ENCODE measurements around the gene RRP1. TPM values are rescaled to one million over a fixed set of nuclear protein-coding genes. Genes with fewer than 3 reads are reported as not detected.

The RRP1 gene
- total RNA-seq, 2 donors from 2014 or later, result 21.3 to 34.3 TPM

DNA sequence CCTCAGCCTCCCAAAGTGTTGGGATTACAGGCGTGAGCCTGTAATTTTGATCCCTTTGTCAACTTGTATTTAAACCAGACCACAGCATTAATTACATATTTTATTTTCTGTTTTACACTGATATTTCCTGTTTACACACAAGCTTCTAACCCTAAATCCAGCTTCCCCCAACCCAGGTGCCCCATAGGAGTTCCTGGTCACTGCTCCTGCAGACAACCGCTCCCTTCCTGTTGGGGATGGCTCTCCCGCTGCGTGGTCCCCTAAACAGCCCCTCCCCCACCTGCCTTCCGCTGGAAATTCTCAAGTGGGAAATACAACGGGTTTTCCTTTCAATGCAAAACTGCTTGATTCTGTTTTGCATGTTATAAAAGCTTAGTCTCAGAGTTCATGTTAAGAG is 17.0 kb upstream of the RRP1 start:
- H3K27ac ChIP-seq, result no peak overlapping the region
- H3K36me3 ChIP-seq, result peaks cover 13% of the 10 kb centered on the region
- H3K9me3 ChIP-seq, result no peaks in the 10 kb centered on the region
- peaks cover 12 to 28% of the 10 kb centered on the region in 2 donors for H3K4me1 ChIP-seq (ENCODE audit: control insufficient read depth in 1 of 2, low read depth in 2 of 2)
- TF ChIP-seq, protein P1, sequence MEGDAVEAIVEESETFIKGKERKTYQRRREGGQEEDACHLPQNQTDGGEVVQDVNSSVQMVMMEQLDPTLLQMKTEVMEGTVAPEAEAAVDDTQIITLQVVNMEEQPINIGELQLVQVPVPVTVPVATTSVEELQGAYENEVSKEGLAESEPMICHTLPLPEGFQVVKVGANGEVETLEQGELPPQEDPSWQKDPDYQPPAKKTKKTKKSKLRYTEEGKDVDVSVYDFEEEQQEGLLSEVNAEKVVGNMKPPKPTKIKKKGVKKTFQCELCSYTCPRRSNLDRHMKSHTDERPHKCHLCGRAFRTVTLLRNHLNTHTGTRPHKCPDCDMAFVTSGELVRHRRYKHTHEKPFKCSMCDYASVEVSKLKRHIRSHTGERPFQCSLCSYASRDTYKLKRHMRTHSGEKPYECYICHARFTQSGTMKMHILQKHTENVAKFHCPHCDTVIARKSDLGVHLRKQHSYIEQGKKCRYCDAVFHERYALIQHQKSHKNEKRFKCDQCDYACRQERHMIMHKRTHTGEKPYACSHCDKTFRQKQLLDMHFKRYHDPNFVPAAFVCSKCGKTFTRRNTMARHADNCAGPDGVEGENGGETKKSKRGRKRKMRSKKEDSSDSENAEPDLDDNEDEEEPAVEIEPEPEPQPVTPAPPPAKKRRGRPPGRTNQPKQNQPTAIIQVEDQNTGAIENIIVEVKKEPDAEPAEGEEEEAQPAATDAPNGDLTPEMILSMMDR (IDR thresholded peaks at IDR 0.05), result no peak
- DNase-seq (ENCODE audit: low spot score) (no peak), ATAC-seq (ENCODE audit: insufficient number of reproducible peaks, low FRiP score, low read depth) (no peak)
- no peaks in the 10 kb centered on the region for H3K27me3 ChIP-seq (replicated peaks; ENCODE audit: insufficient read depth)
- no peak overlapping the region for H3K4me3 ChIP-seq

DNA sequence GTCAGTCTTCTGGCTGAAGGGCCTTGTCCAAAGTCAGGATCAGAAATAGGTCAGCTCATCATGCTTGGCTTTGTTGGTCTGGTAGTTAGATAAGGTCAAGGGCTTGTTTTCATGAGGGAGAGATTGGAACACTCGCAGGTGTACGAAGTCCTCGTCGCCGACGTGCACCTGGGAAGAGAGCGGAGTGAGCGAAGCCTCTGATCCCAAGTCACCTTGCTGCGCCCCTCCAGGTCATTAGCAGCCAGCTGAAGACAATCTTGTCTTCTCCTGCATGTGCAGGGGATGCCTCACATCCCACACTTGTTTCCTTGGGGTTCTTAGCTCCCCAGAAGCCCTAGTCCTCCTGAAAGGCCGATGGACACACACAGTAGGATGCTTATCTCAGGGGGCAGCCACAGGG is 15.2 kb upstream of the RRP1 start:
- Histone ChIP-seq H3K9me3 (no peaks in the 10 kb centered on the region), H3K4me3 (no peak overlapping the region), H3K36me3 (peaks cover 13% of the 10 kb centered on the region), H3K27ac (no peak overlapping the region), H3K4me1 (ENCODE audit: control insufficient read depth in 1 of 2, low read depth in 2 of 2) (peaks cover 9 to 16% of the 10 kb centered on the region in 2 donors), H3K27me3 (replicated peaks; ENCODE audit: insufficient read depth) (no peaks in the 10 kb centered on the region)
- TF ChIP-seq, protein P1 (IDR thresholded peaks at IDR 0.05), result no peak
- ATAC-seq (ENCODE audit: insufficient number of reproducible peaks, low FRiP score, low read depth) (no peak), DNase-seq (ENCODE audit: low spot score) (no peak)

DNA sequence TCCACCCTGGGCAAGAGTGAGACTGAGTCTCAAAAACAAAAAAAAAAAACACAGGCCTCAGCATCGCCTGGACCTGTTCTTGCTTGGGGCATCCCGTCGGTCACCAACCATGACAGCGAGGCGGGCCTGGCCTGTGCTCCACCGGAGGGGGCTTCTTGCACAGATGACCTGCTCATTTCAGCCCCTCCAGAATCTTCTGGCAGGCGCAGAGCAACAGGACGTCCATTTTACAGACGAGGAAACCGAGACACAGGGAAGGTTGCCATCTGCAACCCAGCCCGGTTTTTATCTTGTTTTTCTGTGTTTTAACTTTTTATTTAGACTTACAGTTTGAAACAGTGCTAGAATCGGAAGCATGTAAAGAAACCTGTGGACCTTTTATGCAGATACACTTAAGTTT is 14.2 kb upstream of the RRP1 start:
- no peak for DNase-seq (ENCODE audit: low spot score)
- peaks cover 13% of the 10 kb centered on the region for H3K36me3 ChIP-seq
- ATAC-seq (ENCODE audit: insufficient number of reproducible peaks, low FRiP score, low read depth), result no peak
- H3K9me3 ChIP-seq, result no peaks in the 10 kb centered on the region
- peak overlapping the region; percentile 98 for H3K4me3 ChIP-seq
- H3K4me1 ChIP-seq (ENCODE audit: control insufficient read depth in 1 of 2, low read depth in 2 of 2), result peaks cover 9 to 16% of the 10 kb centered on the region in 2 donors
- peak overlapping the region in 1 of 2 donors; percentile 81 for H3K27ac ChIP-seq
- H3K27me3 ChIP-seq (replicated peaks; ENCODE audit: insufficient read depth), result no peaks in the 10 kb centered on the region
- TF ChIP-seq, protein P1 (IDR thresholded peaks at IDR 0.05), result no peak

DNA sequence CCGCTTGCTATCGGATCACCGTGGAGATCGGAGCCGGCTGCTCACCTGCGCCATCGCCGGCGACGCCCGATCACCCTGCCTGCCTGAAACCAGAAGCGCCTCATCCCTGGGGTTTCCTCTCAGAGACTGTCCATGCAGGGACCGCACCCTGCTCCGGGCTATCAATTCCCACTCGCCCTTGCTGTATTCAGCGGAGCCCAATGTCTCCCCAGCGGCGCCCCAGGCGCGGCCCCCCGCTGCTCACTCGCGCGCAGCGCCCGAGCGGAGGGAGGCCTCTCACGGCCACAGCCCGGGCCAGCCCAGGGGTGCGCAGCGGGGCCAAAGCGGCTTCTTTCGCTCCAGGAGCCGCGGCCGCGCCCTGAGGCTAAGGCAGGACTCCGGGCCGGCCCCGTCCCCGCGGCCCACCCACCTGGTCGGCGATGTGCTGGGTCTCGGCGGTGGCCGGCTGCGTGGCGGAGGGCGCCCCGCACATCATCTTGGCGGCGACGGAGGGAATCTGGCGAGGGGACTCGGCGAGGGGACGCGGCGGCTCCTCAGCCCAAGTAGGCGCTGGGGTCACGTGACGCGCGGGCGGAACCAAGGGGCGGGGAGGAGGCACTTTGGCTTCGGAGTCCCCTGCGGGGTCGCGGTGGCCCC is 13.5 kb upstream of the RRP1 start, which contains the start of gene CSTB:
CSTB (minus strand) TSS at position 514 of the 636 bp plus-strand sequence; CDS start at position 475, 39 bp downstream.
- peak within 1 kb of the TSS; percentile 98 for H3K4me3 ChIP-seq
- H3K4me1 ChIP-seq (ENCODE audit: control insufficient read depth in 1 of 2, low read depth in 2 of 2), result peaks cover 9 to 16% of the 10 kb centered on the region in 2 donors
- peak within 1 kb of the TSS; percentile 81 to 83 for H3K27ac ChIP-seq
- H3K9me3 ChIP-seq, result no peaks in the 10 kb centered on the region
- ATAC-seq (ENCODE audit: insufficient number of reproducible peaks, low FRiP score, low read depth) (peak; percentile 43), DNase-seq (ENCODE audit: low spot score) (peak; percentile 38)
- TF ChIP-seq, protein P1 (IDR thresholded peaks at IDR 0.05), result no peak
- no peaks in the 10 kb centered on the region for H3K27me3 ChIP-seq (replicated peaks; ENCODE audit: insufficient read depth)
- H3K36me3 ChIP-seq, result peaks cover 13% of the 10 kb centered on the region

DNA sequence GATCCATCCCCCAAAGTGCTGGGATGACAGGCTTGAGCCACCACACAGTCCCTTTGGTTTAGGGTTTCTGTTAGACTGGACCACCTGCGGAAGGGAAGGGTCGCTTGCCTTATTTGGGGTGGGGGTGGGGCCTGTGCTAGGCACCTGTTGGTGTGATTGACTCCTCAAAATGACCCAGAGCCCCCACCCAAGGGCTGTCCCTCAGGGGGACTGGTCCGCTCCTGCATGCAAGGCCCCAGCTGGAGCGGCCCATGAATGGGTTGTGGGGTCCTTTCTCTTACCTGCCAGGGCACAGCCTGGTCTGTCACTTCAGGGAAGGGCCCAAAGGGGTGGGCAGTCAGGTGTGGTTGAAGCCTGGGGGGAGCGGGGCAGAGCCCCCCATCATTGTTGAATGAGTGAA is 11.4 kb upstream of the RRP1 start:
- H3K27me3 ChIP-seq (replicated peaks; ENCODE audit: insufficient read depth), result no peaks in the 10 kb centered on the region
- peaks cover 9 to 16% of the 10 kb centered on the region in 2 donors for H3K4me1 ChIP-seq (ENCODE audit: control insufficient read depth in 1 of 2, low read depth in 2 of 2)
- ATAC-seq (ENCODE audit: insufficient number of reproducible peaks, low FRiP score, low read depth), result no peak
- peaks cover 10% of the 10 kb centered on the region for H3K36me3 ChIP-seq
- no peak for DNase-seq (ENCODE audit: low spot score)
- H3K27ac ChIP-seq, result no peak overlapping the region
- TF ChIP-seq, protein P1 (IDR thresholded peaks at IDR 0.05), result no peak
- no peak overlapping the region for H3K4me3 ChIP-seq
- no peaks in the 10 kb centered on the region for H3K9me3 ChIP-seq
